HepG2 (cell line): Measurements from ENCODE around the gene PRKACG.

Experiments used
- HOXD1 ChIP-seq: sonication (generic); formaldehyde crosslinking; IDR thresholded peaks from 2 replicates; pipeline ENCODE4 v1.5.0; 2020; ENCODE audit warnings: missing genetic modification reagents
- POLR2AphosphoS5 ChIP-seq: IDR thresholded peaks from 2 replicates; pipeline ENCODE4 v1.6.1; 2012; ENCODE audit warnings: low read depth, low read length
- SAP130 ChIP-seq: IDR thresholded peaks from 2 replicates; pipeline ENCODE4 v1.6.1; 2016; ENCODE audit warnings: low read depth
- TBP ChIP-seq: sonication (generic); formaldehyde crosslinking; IDR thresholded peaks from 2 replicates; pipeline ENCODE4 v1.5.0; 2020; ENCODE audit warnings: missing genetic modification reagents
- TF ChIP-seq, protein P1 (sequence below): IDR thresholded peaks from 2 replicates; pipeline ENCODE4 v1.6.1; 2012; ENCODE audit warnings: low read length, improper control_type of control experiment
- TF ChIP-seq, protein P2 (sequence below): sonication (generic); formaldehyde crosslinking; IDR thresholded peaks from 2 replicates; pipeline ENCODE4 v1.5.0; 2020; ENCODE audit warnings: mild to moderate bottlenecking, missing genetic modification reagents, moderate library complexity
- TF ChIP-seq, protein P3 (sequence below): sonication (generic); formaldehyde crosslinking; IDR thresholded peaks from 2 replicates; pipeline ENCODE4 v1.8.0; 2022; ENCODE audit warnings: mild to moderate bottlenecking, missing genetic modification reagents, borderline replicate concordance

DNA sequence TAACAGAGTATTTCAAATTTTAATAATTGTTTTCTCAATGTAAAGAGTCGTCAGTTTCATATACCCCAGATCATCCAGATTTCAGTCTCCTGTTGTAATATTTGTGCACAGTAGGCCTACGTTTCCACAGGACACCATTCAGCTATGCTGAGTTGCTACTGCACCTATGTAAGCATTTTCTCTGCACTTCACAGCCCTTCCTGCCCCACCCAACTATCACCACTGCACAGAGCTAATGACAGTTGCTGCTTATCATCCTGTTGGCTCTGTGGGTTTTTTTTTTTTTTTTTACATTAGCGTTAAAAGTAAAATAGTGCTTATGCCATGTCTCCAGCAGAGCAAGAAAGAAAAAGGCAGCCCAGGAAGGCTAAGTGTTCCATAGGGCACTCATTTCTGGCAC is 5.9 kb upstream of the PRKACG start:
- TF ChIP-seq, protein P1, sequence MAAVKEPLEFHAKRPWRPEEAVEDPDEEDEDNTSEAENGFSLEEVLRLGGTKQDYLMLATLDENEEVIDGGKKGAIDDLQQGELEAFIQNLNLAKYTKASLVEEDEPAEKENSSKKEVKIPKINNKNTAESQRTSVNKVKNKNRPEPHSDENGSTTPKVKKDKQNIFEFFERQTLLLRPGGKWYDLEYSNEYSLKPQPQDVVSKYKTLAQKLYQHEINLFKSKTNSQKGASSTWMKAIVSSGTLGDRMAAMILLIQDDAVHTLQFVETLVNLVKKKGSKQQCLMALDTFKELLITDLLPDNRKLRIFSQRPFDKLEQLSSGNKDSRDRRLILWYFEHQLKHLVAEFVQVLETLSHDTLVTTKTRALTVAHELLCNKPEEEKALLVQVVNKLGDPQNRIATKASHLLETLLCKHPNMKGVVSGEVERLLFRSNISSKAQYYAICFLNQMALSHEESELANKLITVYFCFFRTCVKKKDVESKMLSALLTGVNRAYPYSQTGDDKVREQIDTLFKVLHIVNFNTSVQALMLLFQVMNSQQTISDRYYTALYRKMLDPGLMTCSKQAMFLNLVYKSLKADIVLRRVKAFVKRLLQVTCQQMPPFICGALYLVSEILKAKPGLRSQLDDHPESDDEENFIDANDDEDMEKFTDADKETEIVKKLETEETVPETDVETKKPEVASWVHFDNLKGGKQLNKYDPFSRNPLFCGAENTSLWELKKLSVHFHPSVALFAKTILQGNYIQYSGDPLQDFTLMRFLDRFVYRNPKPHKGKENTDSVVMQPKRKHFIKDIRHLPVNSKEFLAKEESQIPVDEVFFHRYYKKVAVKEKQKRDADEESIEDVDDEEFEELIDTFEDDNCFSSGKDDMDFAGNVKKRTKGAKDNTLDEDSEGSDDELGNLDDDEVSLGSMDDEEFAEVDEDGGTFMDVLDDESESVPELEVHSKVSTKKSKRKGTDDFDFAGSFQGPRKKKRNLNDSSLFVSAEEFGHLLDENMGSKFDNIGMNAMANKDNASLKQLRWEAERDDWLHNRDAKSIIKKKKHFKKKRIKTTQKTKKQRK, result no peak
- no peak for TF ChIP-seq SAP130 (CRISPR knock-in tag)
- TF ChIP-seq TBP (CRISPR knock-in tag), result no peak
- TF ChIP-seq, protein P2, sequence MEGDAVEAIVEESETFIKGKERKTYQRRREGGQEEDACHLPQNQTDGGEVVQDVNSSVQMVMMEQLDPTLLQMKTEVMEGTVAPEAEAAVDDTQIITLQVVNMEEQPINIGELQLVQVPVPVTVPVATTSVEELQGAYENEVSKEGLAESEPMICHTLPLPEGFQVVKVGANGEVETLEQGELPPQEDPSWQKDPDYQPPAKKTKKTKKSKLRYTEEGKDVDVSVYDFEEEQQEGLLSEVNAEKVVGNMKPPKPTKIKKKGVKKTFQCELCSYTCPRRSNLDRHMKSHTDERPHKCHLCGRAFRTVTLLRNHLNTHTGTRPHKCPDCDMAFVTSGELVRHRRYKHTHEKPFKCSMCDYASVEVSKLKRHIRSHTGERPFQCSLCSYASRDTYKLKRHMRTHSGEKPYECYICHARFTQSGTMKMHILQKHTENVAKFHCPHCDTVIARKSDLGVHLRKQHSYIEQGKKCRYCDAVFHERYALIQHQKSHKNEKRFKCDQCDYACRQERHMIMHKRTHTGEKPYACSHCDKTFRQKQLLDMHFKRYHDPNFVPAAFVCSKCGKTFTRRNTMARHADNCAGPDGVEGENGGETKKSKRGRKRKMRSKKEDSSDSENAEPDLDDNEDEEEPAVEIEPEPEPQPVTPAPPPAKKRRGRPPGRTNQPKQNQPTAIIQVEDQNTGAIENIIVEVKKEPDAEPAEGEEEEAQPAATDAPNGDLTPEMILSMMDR (CRISPR knock-in tag), result no peak
- no peak for TF ChIP-seq HOXD1 (CRISPR knock-in tag)
- no peak for TF ChIP-seq POLR2AphosphoS5
- TF ChIP-seq, protein P3, sequence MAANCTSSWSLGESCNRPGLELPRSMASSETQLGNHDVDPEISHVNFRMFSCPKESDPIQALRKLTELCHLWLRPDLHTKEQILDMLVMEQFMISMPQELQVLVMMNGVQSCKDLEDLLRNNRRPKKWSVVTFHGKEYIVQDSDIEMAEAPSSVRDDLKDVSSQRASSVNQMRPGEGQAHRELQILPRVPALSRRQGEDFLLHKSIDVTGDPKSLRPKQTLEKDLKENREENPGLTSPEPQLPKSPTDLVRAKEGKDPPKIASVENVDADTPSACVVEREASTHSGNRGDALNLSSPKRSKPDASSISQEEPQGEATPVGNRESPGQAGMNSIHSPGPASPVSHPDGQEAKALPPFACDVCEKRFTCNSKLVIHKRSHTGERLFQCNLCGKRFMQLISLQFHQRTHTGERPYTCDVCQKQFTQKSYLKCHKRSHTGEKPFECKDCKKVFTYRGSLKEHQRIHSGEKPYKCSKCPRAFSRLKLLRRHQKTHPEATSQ (CRISPR knock-in tag), result no peak
